Ishikawa (cell line): Measurements from ENCODE around the gene ARGLU1.

Experiments used
- CEBPB ChIP-seq: IDR thresholded peaks from 2 replicates; pipeline ENCODE4 v1.6.1; 2012
- CREB1 ChIP-seq: IDR thresholded peaks from 2 replicates; pipeline ENCODE4 v1.6.1; 2012; ENCODE audit warnings: low read depth
- EGR1 ChIP-seq: IDR thresholded peaks from 2 replicates; pipeline ENCODE4 v1.6.1; 2012
- EP300 ChIP-seq: IDR thresholded peaks from 2 replicates; pipeline ENCODE4 v1.6.1; 2012; ENCODE audit warnings: borderline replicate concordance
- FOXM1 ChIP-seq: IDR thresholded peaks from 2 replicates; pipeline ENCODE4 v1.6.1; 2012; ENCODE audit warnings: low read depth, borderline replicate concordance
- NFIC ChIP-seq: IDR thresholded peaks from 2 replicates; pipeline ENCODE4 v1.6.1; 2012
- RAD21 ChIP-seq: IDR thresholded peaks from 2 replicates; pipeline ENCODE4 v1.6.1; 2012; ENCODE audit warnings: low read depth
- TAF1 ChIP-seq: IDR thresholded peaks from 2 replicates; pipeline ENCODE4 v1.6.1; 2012; ENCODE audit warnings: low read depth, mild to moderate bottlenecking
- TEAD4 ChIP-seq: IDR thresholded peaks from 2 replicates; pipeline ENCODE4 v1.6.1; 2012
- YY1 ChIP-seq: IDR thresholded peaks from 2 replicates; pipeline ENCODE4 v1.6.1; 2012; ENCODE audit warnings: low read depth
- ZBTB7A ChIP-seq: IDR thresholded peaks from 2 replicates; pipeline ENCODE4 v1.6.1; 2012; ENCODE audit warnings: low read depth
- TF ChIP-seq, protein P1 (sequence below): IDR thresholded peaks from 2 replicates; pipeline ENCODE4 v1.6.1; 2012
- TF ChIP-seq, protein P2 (sequence below): IDR thresholded peaks from 2 replicates; pipeline ENCODE4 v1.6.1; 2012; ENCODE audit warnings: low read depth, mild to moderate bottlenecking
- TF ChIP-seq, protein P3 (sequence below): IDR thresholded peaks from 2 replicates; pipeline ENCODE4 v1.6.1; 2012

DNA sequence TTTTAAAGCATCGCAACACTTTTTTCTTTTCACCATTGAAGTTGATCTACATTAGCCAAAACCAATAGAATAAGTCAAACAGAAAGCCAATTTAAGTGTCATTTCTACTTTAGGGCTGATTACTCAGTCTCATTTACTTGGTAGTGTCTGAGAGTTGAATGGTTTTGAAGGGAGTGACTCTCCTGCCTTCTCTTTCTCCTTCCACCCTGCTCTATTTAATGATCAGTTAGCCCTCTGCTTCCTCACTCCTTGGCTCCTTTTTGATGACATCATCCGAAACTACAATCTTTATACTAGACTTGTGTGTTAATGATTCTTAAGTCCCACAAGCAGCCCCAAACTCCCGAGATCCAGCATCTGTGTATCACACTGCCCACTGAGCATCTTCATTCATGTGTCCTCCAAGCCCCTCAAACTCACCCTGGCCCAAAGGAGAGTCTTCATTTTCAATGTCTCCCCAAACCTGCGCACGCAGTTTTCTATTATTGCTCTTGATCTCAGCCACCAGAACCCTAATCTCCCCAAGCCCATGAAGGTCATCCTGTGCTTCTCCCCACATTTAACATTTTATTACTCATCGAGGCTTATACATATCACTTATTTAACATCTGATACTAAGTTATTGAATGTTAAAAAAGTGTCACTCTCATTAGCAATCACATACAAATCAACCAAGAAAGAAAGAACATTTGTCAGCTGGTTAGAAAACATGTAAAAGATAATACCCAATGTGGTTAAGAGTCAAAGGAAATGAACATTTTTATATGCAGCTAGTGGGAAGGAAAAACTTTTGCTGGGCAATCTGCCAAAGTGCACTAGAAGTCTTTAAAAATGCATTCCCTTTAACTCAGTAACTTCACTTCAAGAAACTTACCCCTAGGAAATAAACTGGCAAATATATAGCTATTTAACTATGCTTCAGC, 32.2 kb upstream of the ARGLU1 start:
- TF ChIP-seq NFIC: no peak
- TF ChIP-seq, protein P1, sequence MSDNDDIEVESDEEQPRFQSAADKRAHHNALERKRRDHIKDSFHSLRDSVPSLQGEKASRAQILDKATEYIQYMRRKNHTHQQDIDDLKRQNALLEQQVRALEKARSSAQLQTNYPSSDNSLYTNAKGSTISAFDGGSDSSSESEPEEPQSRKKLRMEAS: no peak
- no peak for TF ChIP-seq EP300
- TF ChIP-seq, protein P2, sequence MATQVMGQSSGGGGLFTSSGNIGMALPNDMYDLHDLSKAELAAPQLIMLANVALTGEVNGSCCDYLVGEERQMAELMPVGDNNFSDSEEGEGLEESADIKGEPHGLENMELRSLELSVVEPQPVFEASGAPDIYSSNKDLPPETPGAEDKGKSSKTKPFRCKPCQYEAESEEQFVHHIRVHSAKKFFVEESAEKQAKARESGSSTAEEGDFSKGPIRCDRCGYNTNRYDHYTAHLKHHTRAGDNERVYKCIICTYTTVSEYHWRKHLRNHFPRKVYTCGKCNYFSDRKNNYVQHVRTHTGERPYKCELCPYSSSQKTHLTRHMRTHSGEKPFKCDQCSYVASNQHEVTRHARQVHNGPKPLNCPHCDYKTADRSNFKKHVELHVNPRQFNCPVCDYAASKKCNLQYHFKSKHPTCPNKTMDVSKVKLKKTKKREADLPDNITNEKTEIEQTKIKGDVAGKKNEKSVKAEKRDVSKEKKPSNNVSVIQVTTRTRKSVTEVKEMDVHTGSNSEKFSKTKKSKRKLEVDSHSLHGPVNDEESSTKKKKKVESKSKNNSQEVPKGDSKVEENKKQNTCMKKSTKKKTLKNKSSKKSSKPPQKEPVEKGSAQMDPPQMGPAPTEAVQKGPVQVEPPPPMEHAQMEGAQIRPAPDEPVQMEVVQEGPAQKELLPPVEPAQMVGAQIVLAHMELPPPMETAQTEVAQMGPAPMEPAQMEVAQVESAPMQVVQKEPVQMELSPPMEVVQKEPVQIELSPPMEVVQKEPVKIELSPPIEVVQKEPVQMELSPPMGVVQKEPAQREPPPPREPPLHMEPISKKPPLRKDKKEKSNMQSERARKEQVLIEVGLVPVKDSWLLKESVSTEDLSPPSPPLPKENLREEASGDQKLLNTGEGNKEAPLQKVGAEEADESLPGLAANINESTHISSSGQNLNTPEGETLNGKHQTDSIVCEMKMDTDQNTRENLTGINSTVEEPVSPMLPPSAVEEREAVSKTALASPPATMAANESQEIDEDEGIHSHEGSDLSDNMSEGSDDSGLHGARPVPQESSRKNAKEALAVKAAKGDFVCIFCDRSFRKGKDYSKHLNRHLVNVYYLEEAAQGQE: no peak
- TF ChIP-seq FOXM1: no peak
- TF ChIP-seq YY1: no peak
- TF ChIP-seq ZBTB7A: no peak
- TF ChIP-seq RAD21: no peak
- TF ChIP-seq CREB1: no peak
- TF ChIP-seq EGR1: no peak
- TF ChIP-seq TEAD4: no peak
- TF ChIP-seq TAF1: no peak
- no peak for TF ChIP-seq CEBPB
- TF ChIP-seq, protein P3, sequence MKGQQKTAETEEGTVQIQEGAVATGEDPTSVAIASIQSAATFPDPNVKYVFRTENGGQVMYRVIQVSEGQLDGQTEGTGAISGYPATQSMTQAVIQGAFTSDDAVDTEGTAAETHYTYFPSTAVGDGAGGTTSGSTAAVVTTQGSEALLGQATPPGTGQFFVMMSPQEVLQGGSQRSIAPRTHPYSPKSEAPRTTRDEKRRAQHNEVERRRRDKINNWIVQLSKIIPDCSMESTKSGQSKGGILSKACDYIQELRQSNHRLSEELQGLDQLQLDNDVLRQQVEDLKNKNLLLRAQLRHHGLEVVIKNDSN: no peak
